Measurements from ENCODE around the gene DYNLL1. TPM values are rescaled to one million over a fixed set of nuclear protein-coding genes. Genes with fewer than 3 reads are reported as not detected.

Gene DYNLL1
- total and polyA plus RNA-seq, 5 donors from 2014 or later, result 99.0 to 692 (median 521) TPM

DNA sequence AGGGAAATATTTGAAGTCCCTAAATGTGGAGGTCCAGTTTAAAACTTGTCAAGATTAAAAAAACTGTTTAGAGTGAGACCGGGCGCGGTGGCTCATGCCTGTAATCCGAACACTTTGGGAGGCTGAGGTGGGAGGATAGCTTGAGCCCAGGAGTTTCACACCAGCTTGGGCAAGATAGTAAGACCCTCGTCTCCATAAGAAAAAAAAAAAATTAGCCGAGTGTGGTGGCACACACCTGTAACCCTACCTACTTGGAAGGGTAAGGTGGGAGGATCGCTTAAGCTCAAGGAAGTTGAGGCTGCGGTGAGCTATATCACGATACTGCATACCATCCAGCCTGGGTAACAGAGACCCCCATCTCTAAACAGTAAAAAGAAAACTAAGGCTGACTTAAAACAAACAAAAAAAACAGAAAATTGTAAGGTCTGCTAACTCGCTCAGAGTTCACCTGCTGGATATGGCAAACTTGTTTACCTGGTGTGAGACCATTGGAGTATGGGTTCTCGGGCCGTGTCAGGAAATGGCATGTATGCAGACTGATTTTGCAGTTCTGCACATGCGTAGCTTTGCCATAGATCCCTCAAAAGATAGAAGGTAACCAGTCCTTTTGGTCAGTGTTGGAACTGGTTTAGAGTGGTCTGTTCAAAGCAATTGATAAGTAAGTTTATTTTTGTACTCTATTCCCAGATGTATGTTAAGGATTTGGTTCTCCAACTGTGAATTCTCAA is 40.3 kb downstream of the DYNLL1 start:
- H3K36me3 Mint-ChIP-seq, result peaks cover 16% of the 10 kb centered on the region
- H3K9me3 Mint-ChIP-seq, result no peaks in the 10 kb centered on the region
- Histone ChIP-seq H3K4me3 (ENCODE audit: low read depth, low read length) (peak overlapping the region; percentile 94), H3K36me3 (ENCODE audit: control insufficient read depth, insufficient read depth, low read length) (peaks cover 9% of the 10 kb centered on the region), H3K27ac (ENCODE audit: insufficient read depth, low read length, poor library complexity, severe bottlenecking) (peak overlapping the region; percentile 90), H3K9me3 (ENCODE audit: control insufficient read depth in 2 of 2, low read length in 2 of 2) (no peaks in the 10 kb centered on the region), H3K27me3 (ENCODE audit: control insufficient read depth, insufficient read depth, low read length) (no peaks in the 10 kb centered on the region), H3K4me1 (ENCODE audit: control insufficient read depth, insufficient read depth, low read length, poor library complexity, severe bottlenecking) (peaks cover 68% of the 10 kb centered on the region)
- ATAC-seq (ENCODE audit: low read depth in 2 of 2), result peak in 1 of 2 donors; percentile 29
- DNase-seq, result peak; percentile 14 to 69 (median 33)
- no peaks in the 10 kb centered on the region for H3K27me3 Mint-ChIP-seq
- H3K4me1 Mint-ChIP-seq, result peaks cover 35 to 69% (median 49%) of the 10 kb centered on the region in 4 donors
- H3K27ac Mint-ChIP-seq, result peak overlapping the region; percentile 75 to 86 (median 76)
- peak overlapping the region; percentile 95 to 99 (median 98) for H3K4me3 Mint-ChIP-seq

DNA sequence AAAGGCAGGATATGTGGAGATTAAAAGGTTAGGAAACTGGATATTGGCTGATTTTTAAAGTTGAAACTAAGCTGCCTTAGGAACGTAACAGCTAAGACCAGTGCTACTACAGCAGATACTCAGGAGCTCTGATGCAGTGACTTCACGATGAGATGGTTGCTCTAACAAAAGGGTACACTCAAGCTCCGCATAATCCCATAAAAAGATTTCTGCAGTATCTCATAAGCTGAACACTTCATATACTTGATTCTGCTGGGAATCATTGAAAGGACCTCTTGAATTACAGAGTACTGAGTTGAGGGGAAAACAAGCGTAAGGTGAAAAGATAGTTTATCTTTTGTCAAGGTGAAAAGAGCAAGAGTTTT is 41.9 kb downstream of the DYNLL1 start:
- ATAC-seq (ENCODE audit: low read depth in 2 of 2), result no peak
- Mint-ChIP-seq H3K4me3 (peak overlapping the region; percentile 95 to 99 (median 98)), H3K27ac (peak overlapping the region; percentile 67 to 76 (median 75)), H3K27me3 (no peaks in the 10 kb centered on the region), H3K36me3 (peaks cover 16% of the 10 kb centered on the region), H3K9me3 (no peaks in the 10 kb centered on the region), H3K4me1 (peaks cover 35 to 79% (median 52%) of the 10 kb centered on the region in 4 donors)
- DNase-seq, result no peak
- peaks cover 16% of the 10 kb centered on the region for H3K36me3 ChIP-seq (ENCODE audit: control insufficient read depth, insufficient read depth, low read length)
- peak overlapping the region; percentile 94 for H3K4me3 ChIP-seq (ENCODE audit: low read depth, low read length)
- H3K4me1 ChIP-seq (ENCODE audit: control insufficient read depth, insufficient read depth, low read length, poor library complexity, severe bottlenecking), result peaks cover 76% of the 10 kb centered on the region
- H3K9me3 ChIP-seq (ENCODE audit: control insufficient read depth in 2 of 2, low read length in 2 of 2), result no peaks in the 10 kb centered on the region
- H3K27me3 ChIP-seq (ENCODE audit: control insufficient read depth, insufficient read depth, low read length), result no peaks in the 10 kb centered on the region
- peak overlapping the region; percentile 66 for H3K27ac ChIP-seq (ENCODE audit: insufficient read depth, low read length, poor library complexity, severe bottlenecking)

GRCh38 chr12:120538281-120539156 is 42.6 kb downstream of the DYNLL1 start:
- Histone ChIP-seq H3K4me1 (ENCODE audit: control insufficient read depth, insufficient read depth, low read length, poor library complexity, severe bottlenecking) (peaks cover 81% of the 10 kb centered on the region), H3K27ac (ENCODE audit: insufficient read depth, low read length, poor library complexity, severe bottlenecking) (peak overlapping the region; percentile 66), H3K9me3 (ENCODE audit: control insufficient read depth in 2 of 2, low read length in 2 of 2) (no peaks in the 10 kb centered on the region), H3K27me3 (ENCODE audit: control insufficient read depth, insufficient read depth, low read length) (no peaks in the 10 kb centered on the region), H3K36me3 (ENCODE audit: control insufficient read depth, insufficient read depth, low read length) (peaks cover 21% of the 10 kb centered on the region), H3K4me3 (ENCODE audit: low read depth, low read length) (peak overlapping the region; percentile 94)
- H3K4me3 Mint-ChIP-seq, result peak overlapping the region; percentile 95 to 99 (median 98)
- H3K9me3 Mint-ChIP-seq, result no peaks in the 10 kb centered on the region
- peaks cover 16% of the 10 kb centered on the region for H3K36me3 Mint-ChIP-seq
- DNase-seq (peak in 1 of 3 donors; percentile 53), ATAC-seq (ENCODE audit: low read depth in 2 of 2) (no peak)
- H3K27me3 Mint-ChIP-seq, result no peaks in the 10 kb centered on the region
- peaks cover 34 to 80% (median 53%) of the 10 kb centered on the region in 4 donors for H3K4me1 Mint-ChIP-seq
- H3K27ac Mint-ChIP-seq, result peak overlapping the region; percentile 75 to 92 (median 76)

GRCh38 chr12:120539303-120539702 is 43.4 kb downstream of the DYNLL1 start:
- H3K27me3 ChIP-seq (ENCODE audit: control insufficient read depth, insufficient read depth, low read length), result no peaks in the 10 kb centered on the region
- Mint-ChIP-seq H3K36me3 (peaks cover 16% of the 10 kb centered on the region), H3K9me3 (no peaks in the 10 kb centered on the region), H3K27me3 (no peaks in the 10 kb centered on the region), H3K4me1 (peaks cover 32 to 85% (median 53%) of the 10 kb centered on the region in 4 donors), H3K27ac (peak overlapping the region; percentile 75 to 92 (median 76)), H3K4me3 (peak overlapping the region; percentile 77 to 99 (median 96))
- peak overlapping the region; percentile 66 for H3K27ac ChIP-seq (ENCODE audit: insufficient read depth, low read length, poor library complexity, severe bottlenecking)
- H3K4me1 ChIP-seq (ENCODE audit: control insufficient read depth, insufficient read depth, low read length, poor library complexity, severe bottlenecking), result peaks cover 80% of the 10 kb centered on the region
- DNase-seq (no peak), ATAC-seq (ENCODE audit: low read depth in 2 of 2) (no peak)
- no peaks in the 10 kb centered on the region for H3K9me3 ChIP-seq (ENCODE audit: control insufficient read depth in 2 of 2, low read length in 2 of 2)
- H3K4me3 ChIP-seq (ENCODE audit: low read depth, low read length), result peak overlapping the region; percentile 94
- peaks cover 24% of the 10 kb centered on the region for H3K36me3 ChIP-seq (ENCODE audit: control insufficient read depth, insufficient read depth, low read length)

- peak overlapping the region in 1 of 3 donors; percentile 27 for H3K27ac Mint-ChIP-seq
- peaks cover 84% of the 10 kb centered on the region for H3K4me1 ChIP-seq (ENCODE audit: control insufficient read depth, insufficient read depth, low read length, poor library complexity, severe bottlenecking)
- peak overlapping the region; percentile 6 for H3K4me3 ChIP-seq (ENCODE audit: low read depth, low read length)
- no peak overlapping the region for H3K27ac ChIP-seq (ENCODE audit: insufficient read depth, low read length, poor library complexity, severe bottlenecking)
- no peaks in the 10 kb centered on the region for H3K27me3 ChIP-seq (ENCODE audit: control insufficient read depth, insufficient read depth, low read length)
- no peaks in the 10 kb centered on the region for H3K9me3 Mint-ChIP-seq
- H3K36me3 ChIP-seq (ENCODE audit: control insufficient read depth, insufficient read depth, low read length), result peaks cover 24% of the 10 kb centered on the region
- H3K9me3 ChIP-seq (ENCODE audit: control insufficient read depth in 2 of 2, low read length in 2 of 2), result no peaks in the 10 kb centered on the region
- ATAC-seq (ENCODE audit: low read depth in 2 of 2) (no peak), DNase-seq (no peak)
- H3K4me3 Mint-ChIP-seq, result peak overlapping the region; percentile 51 to 80 (median 63)
- peaks cover 31 to 87% (median 56%) of the 10 kb centered on the region in 4 donors for H3K4me1 Mint-ChIP-seq
- peaks cover 16% of the 10 kb centered on the region for H3K36me3 Mint-ChIP-seq
- no peaks in the 10 kb centered on the region for H3K27me3 Mint-ChIP-seq
These were observed 44.5 kb downstream of the DYNLL1 start for GRCh38 chr12:120540445-120540844.

DNA sequence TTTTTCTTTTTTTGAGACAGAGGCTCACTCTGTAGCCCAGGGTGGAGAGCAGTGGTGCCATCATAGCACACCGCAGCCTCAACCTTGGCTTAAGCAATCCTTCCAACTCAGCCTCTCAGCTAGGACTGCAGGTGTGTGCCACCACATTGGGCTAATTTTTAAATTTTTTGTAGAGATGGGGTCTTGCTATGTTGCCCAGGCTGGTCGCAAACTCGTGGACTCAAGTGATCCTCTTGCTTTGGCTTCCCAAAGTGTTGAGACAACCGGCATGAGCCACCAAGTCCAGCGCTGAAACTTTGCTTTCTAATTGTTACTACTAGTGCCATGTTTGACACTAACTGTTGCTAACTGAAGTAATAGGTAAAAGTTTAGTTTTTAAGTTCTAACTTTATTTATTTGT is 46.3 kb downstream of the DYNLL1 start:
- ATAC-seq (ENCODE audit: low read depth in 2 of 2) (no peak), DNase-seq (no peak)
- no peak overlapping the region for H3K4me3 ChIP-seq (ENCODE audit: low read depth, low read length)
- no peaks in the 10 kb centered on the region for H3K27me3 Mint-ChIP-seq
- H3K27me3 ChIP-seq (ENCODE audit: control insufficient read depth, insufficient read depth, low read length), result no peaks in the 10 kb centered on the region
- peaks cover 17% of the 10 kb centered on the region for H3K36me3 Mint-ChIP-seq
- H3K4me1 Mint-ChIP-seq, result peaks cover 31 to 81% (median 44%) of the 10 kb centered on the region in 4 donors
- no peak overlapping the region for H3K27ac Mint-ChIP-seq
- H3K4me3 Mint-ChIP-seq, result peak overlapping the region in 2 of 4 donors; percentile 41 to 65
- H3K9me3 Mint-ChIP-seq, result no peaks in the 10 kb centered on the region
- H3K4me1 ChIP-seq (ENCODE audit: control insufficient read depth, insufficient read depth, low read length, poor library complexity, severe bottlenecking), result peaks cover 66% of the 10 kb centered on the region
- H3K36me3 ChIP-seq (ENCODE audit: control insufficient read depth, insufficient read depth, low read length), result peaks cover 41% of the 10 kb centered on the region
- no peaks in the 10 kb centered on the region for H3K9me3 ChIP-seq (ENCODE audit: control insufficient read depth in 2 of 2, low read length in 2 of 2)
- H3K27ac ChIP-seq (ENCODE audit: insufficient read depth, low read length, poor library complexity, severe bottlenecking), result no peak overlapping the region

DNA sequence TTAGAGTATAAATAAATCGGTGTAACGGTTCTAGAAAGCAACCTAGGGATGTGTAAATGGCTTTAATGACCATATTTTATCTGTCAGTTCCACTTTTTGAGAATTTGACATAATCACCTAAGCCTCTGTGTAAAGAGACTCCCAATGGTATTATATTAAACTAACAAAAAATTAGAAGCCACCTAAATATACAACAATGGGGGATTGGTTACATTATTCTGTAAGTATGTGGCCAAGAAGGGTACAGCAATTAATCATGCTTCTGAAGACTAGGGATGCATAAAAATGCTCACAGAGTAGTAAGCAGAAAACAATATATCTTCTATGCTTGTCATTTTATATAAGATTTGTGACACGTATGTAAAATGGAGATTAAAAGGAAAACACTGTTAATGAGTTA is 48.8 kb downstream of the DYNLL1 start:
- no peaks in the 10 kb centered on the region for H3K9me3 ChIP-seq (ENCODE audit: control insufficient read depth in 2 of 2, low read length in 2 of 2)
- no peak overlapping the region for H3K27ac ChIP-seq (ENCODE audit: insufficient read depth, low read length, poor library complexity, severe bottlenecking)
- ATAC-seq (ENCODE audit: low read depth in 2 of 2), result no peak
- no peak overlapping the region for H3K4me3 Mint-ChIP-seq
- H3K36me3 Mint-ChIP-seq, result peaks cover 8% of the 10 kb centered on the region
- no peaks in the 10 kb centered on the region for H3K27me3 ChIP-seq (ENCODE audit: control insufficient read depth, insufficient read depth, low read length)
- H3K36me3 ChIP-seq (ENCODE audit: control insufficient read depth, insufficient read depth, low read length), result peaks cover 60% of the 10 kb centered on the region
- peaks cover 41% of the 10 kb centered on the region for H3K4me1 ChIP-seq (ENCODE audit: control insufficient read depth, insufficient read depth, low read length, poor library complexity, severe bottlenecking)
- no peaks in the 10 kb centered on the region for H3K9me3 Mint-ChIP-seq
- H3K4me1 Mint-ChIP-seq, result peaks cover 15 to 55% (median 24%) of the 10 kb centered on the region in 4 donors
- H3K4me3 ChIP-seq (ENCODE audit: low read depth, low read length), result no peak overlapping the region
- no peaks in the 10 kb centered on the region for H3K27me3 Mint-ChIP-seq
- no peak overlapping the region for H3K27ac Mint-ChIP-seq
- no peak for DNase-seq

Measured in CD4-positive, CD25-positive, alpha-beta regulatory T cell (primary cell).